Measurements from ENCODE around the gene IGFALS.

IGFALS gene

GRCh38 chr16:1788095-1788707 lies 5.3 kb downstream of the IGFALS start:
- Histone ChIP-seq H3K9ac (ENCODE audit: low read length) (no peak overlapping the region), H3K27ac (ENCODE audit: low read length) (no peak overlapping the region), H3K79me2 (ENCODE audit: low read length) (peaks cover 45% of the 10 kb centered on the region), H3K4me1 (ENCODE audit: low read length) (no peaks in the 10 kb centered on the region), H3K4me3 (ENCODE audit: low read length) (no peak overlapping the region), H3F3A (ENCODE audit: insufficient read depth, low read length) (no peaks in the 10 kb centered on the region), H2AFZ (ENCODE audit: low read length) (no peak overlapping the region), H3K4me2 (ENCODE audit: low read depth, low read length) (no peak overlapping the region), H3K27me3 (replicated peaks; ENCODE audit: insufficient read depth, low read length) (no peaks in the 10 kb centered on the region), H3K9me2 (replicated peaks; ENCODE audit: insufficient read depth, low read length) (no peaks in the 10 kb centered on the region), H4K20me1 (ENCODE audit: insufficient read depth, low read length) (no peaks in the 10 kb centered on the region), H3K9me3 (replicated peaks; ENCODE audit: insufficient read depth, low read length) (no peaks in the 10 kb centered on the region), H3K36me3 (replicated peaks; ENCODE audit: insufficient read depth, low read length) (no peaks in the 10 kb centered on the region)
- no peak for TF ChIP-seq EZH2 (optimal IDR thresholded peaks at IDR 0.05; ENCODE audit: low read depth, low read length)
- TF ChIP-seq EZH2phosphoT487 (IDR thresholded peaks at IDR 0.05; ENCODE audit: low read length): no peak
- TF ChIP-seq, protein P1, sequence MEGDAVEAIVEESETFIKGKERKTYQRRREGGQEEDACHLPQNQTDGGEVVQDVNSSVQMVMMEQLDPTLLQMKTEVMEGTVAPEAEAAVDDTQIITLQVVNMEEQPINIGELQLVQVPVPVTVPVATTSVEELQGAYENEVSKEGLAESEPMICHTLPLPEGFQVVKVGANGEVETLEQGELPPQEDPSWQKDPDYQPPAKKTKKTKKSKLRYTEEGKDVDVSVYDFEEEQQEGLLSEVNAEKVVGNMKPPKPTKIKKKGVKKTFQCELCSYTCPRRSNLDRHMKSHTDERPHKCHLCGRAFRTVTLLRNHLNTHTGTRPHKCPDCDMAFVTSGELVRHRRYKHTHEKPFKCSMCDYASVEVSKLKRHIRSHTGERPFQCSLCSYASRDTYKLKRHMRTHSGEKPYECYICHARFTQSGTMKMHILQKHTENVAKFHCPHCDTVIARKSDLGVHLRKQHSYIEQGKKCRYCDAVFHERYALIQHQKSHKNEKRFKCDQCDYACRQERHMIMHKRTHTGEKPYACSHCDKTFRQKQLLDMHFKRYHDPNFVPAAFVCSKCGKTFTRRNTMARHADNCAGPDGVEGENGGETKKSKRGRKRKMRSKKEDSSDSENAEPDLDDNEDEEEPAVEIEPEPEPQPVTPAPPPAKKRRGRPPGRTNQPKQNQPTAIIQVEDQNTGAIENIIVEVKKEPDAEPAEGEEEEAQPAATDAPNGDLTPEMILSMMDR (IDR thresholded peaks at IDR 0.05; ENCODE audit: low read length): no peak
- DNase-seq: no peak

DNA sequence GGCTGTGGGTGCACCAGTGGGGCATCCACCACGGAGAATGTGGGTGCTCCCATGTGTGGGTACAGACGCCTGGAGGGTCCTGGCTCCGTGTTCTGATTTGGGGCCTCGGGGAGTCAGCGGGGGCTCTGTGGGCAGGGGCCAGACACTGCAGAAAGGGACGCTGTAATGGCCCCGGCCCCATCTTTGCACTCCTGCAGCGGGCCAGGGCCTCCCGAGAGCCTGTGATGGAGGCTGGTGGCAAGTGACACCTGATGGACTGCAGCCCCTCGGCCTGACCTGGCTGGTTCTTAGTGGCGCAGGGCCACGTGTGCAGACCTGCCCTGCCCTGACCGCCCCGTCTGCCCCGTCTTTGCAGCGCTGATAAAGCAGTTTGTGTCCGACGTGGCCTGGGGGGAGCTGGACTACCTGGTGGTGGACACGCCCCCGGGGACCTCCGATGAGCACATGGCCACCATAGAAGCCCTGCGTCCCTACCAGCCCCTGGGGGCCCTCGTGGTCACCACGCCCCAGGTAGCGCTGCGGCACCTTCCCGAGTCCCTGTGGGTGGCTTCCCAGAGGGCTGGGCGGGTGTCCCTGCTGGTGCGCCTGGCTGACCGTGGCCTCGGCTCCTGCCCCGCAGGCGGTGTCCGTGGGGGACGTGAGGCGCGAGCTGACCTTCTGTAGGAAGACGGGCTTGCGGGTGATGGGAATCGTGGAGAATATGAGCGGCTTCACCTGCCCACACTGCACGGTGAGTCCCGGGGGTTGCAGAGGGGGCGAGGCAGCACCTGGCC lies 6.0 kb downstream of the IGFALS start:
- Histone ChIP-seq H3F3A (ENCODE audit: insufficient read depth, low read length) (no peaks in the 10 kb centered on the region), H3K36me3 (replicated peaks; ENCODE audit: insufficient read depth, low read length) (no peaks in the 10 kb centered on the region), H3K79me2 (ENCODE audit: low read length) (peaks cover 48% of the 10 kb centered on the region), H3K9me2 (replicated peaks; ENCODE audit: insufficient read depth, low read length) (no peaks in the 10 kb centered on the region), H3K4me2 (ENCODE audit: low read depth, low read length) (no peak overlapping the region), H2AFZ (ENCODE audit: low read length) (no peak overlapping the region), H3K27ac (ENCODE audit: low read length) (no peak overlapping the region), H3K9ac (ENCODE audit: low read length) (no peak overlapping the region), H3K9me3 (replicated peaks; ENCODE audit: insufficient read depth, low read length) (no peaks in the 10 kb centered on the region), H4K20me1 (ENCODE audit: insufficient read depth, low read length) (no peaks in the 10 kb centered on the region), H3K4me1 (ENCODE audit: low read length) (no peaks in the 10 kb centered on the region), H3K27me3 (replicated peaks; ENCODE audit: insufficient read depth, low read length) (no peaks in the 10 kb centered on the region), H3K4me3 (ENCODE audit: low read length) (no peak overlapping the region)
- TF ChIP-seq EZH2phosphoT487 (IDR thresholded peaks at IDR 0.05; ENCODE audit: low read length): no peak
- TF ChIP-seq, protein P1 (IDR thresholded peaks at IDR 0.05; ENCODE audit: low read length): no peak
- no peak for TF ChIP-seq EZH2 (optimal IDR thresholded peaks at IDR 0.05; ENCODE audit: low read depth, low read length)
- DNase-seq: no peak

GRCh38 chr16:1787056-1787321 lies 6.5 kb downstream of the IGFALS start:
- Histone ChIP-seq H3K27ac (ENCODE audit: low read length) (no peak overlapping the region), H3K36me3 (replicated peaks; ENCODE audit: insufficient read depth, low read length) (no peaks in the 10 kb centered on the region), H3K9me3 (replicated peaks; ENCODE audit: insufficient read depth, low read length) (no peaks in the 10 kb centered on the region), H3K9ac (ENCODE audit: low read length) (no peak overlapping the region), H2AFZ (ENCODE audit: low read length) (no peak overlapping the region), H3K79me2 (ENCODE audit: low read length) (peaks cover 48% of the 10 kb centered on the region), H3K4me1 (ENCODE audit: low read length) (no peaks in the 10 kb centered on the region), H3F3A (ENCODE audit: insufficient read depth, low read length) (no peaks in the 10 kb centered on the region), H3K4me3 (ENCODE audit: low read length) (no peak overlapping the region), H4K20me1 (ENCODE audit: insufficient read depth, low read length) (no peaks in the 10 kb centered on the region), H3K4me2 (ENCODE audit: low read depth, low read length) (no peak overlapping the region), H3K27me3 (replicated peaks; ENCODE audit: insufficient read depth, low read length) (no peaks in the 10 kb centered on the region), H3K9me2 (replicated peaks; ENCODE audit: insufficient read depth, low read length) (no peaks in the 10 kb centered on the region)
- TF ChIP-seq, protein P1 (IDR thresholded peaks at IDR 0.05; ENCODE audit: low read length): no peak
- TF ChIP-seq EZH2 (optimal IDR thresholded peaks at IDR 0.05; ENCODE audit: low read depth, low read length): no peak
- no peak for TF ChIP-seq EZH2phosphoT487 (IDR thresholded peaks at IDR 0.05; ENCODE audit: low read length)
- DNase-seq: no peak

Measured in MM.1S (cell line).